Ecto neural progenitor cell (in vitro differentiated cells): ENCODE data around the gene CYP27B1.
"Not testable (repeated sequence)": the region's sequence is repeated elsewhere in the genome, so short reads cannot be mapped to it uniquely, and the experiment has no call there.

Experiments used
- DNase-seq: peaks from one replicate; pipeline ENCODE4 v3.0.0-alpha.2; 2018; ENCODE audit warnings: low spot score

CYP27B1 gene

GRCh38 chr12:57722716-57723629 is 43.9 kb downstream of the CYP27B1 start:
- no peak for DNase-seq

- not testable (repeated sequence) for DNase-seq
These were observed 44.9 kb downstream of the CYP27B1 start for GRCh38 chr12:57721846-57722608.

- DNase-seq, result no peak
These were observed 46.0 kb downstream of the CYP27B1 start for GRCh38 chr12:57720606-57721595.

- DNase-seq, result no peak
These were observed 46.9 kb downstream of the CYP27B1 start for GRCh38 chr12:57719777-57720605.

- no peak for DNase-seq
These were observed 48.0 kb downstream of the CYP27B1 start for GRCh38 chr12:57718641-57719528.

GRCh38 chr12:57717846-57718640 is 48.8 kb downstream of the CYP27B1 start:
- no peak for DNase-seq

GRCh38 chr12:57717131-57717530 is 49.7 kb downstream of the CYP27B1 start:
- no peak for DNase-seq

- no peak for DNase-seq
These were observed 50.6 kb downstream of the CYP27B1 start for GRCh38 chr12:57716305-57716704.

GRCh38 chr12:57715786-57716185 is 51.1 kb downstream of the CYP27B1 start:
- DNase-seq, result no peak

GRCh38 chr12:57715036-57715748 is 51.7 kb downstream of the CYP27B1 start:
- not testable (repeated sequence) for DNase-seq

GRCh38 chr12:57713209-57713608 is 53.7 kb downstream of the CYP27B1 start:
- DNase-seq, result no peak

GRCh38 chr12:57712701-57713100 is 54.2 kb downstream of the CYP27B1 start:
- no peak for DNase-seq
